Stimulated activated CD8-positive, alpha-beta memory T cell treated with anti-CD3 and anti-CD28 coated beads, Interleukin-4, amount 100 ng/mL, for 24 hours (primary cell): ENCODE results near the gene COX6B1.
"Not testable (repeated sequence)": the region's sequence is repeated elsewhere in the genome, so short reads cannot be mapped to it uniquely, and the experiment has no call there.

ENCODE experiments used
- DNase-seq: peaks from one replicate; pipeline ENCODE4 v3.0.0-alpha.2; 2020; ENCODE audit warnings: low read depth

COX6B1 gene

GRCh38 chr19:35648017-35648961 is at the start of gene COX6B1:
Gene COX6B1 (plus strand): TSS chr19:35648323. CDS start chr19:35651244, 2,921 bp downstream.
- DNase-seq = peak; percentile 86

- DNase-seq = no peak
Observed at GRCh38 chr19:35601971-35602370, 46.2 kb upstream of the COX6B1 start.

GRCh38 chr19:35604436-35604835 is 43.7 kb upstream of the COX6B1 start:
- not testable (repeated sequence) for DNase-seq

GRCh38 chr19:35607170-35607569 is 41.0 kb upstream of the COX6B1 start:
- not testable (repeated sequence) for DNase-seq

- no peak for DNase-seq
Observed at GRCh38 chr19:35607661-35608060, 40.5 kb upstream of the COX6B1 start.

- no peak for DNase-seq
Observed at GRCh38 chr19:35608251-35608650, 39.9 kb upstream of the COX6B1 start.

- DNase-seq = no peak
Observed at GRCh38 chr19:35609851-35610353, 38.2 kb upstream of the COX6B1 start.

GRCh38 chr19:35612224-35612558 is 35.9 kb upstream of the COX6B1 start:
- DNase-seq = no peak

GRCh38 chr19:35612559-35613321 is 35.4 kb upstream of the COX6B1 start, which contains the start of gene HAUS5:
Gene HAUS5 (plus strand): TSS chr19:35612735. CDS start chr19:35612795, 60 bp downstream.
- DNase-seq = peak; percentile 92

- no peak for DNase-seq
Observed at GRCh38 chr19:35613574-35613973, 34.5 kb upstream of the COX6B1 start.

GRCh38 chr19:35615036-35615435 is 33.1 kb upstream of the COX6B1 start:
- no peak for DNase-seq

GRCh38 chr19:35618857-35619256 is 29.3 kb upstream of the COX6B1 start:
- DNase-seq = no peak

GRCh38 chr19:35619290-35619923 is 28.7 kb upstream of the COX6B1 start:
- no peak for DNase-seq

- DNase-seq = no peak
Observed at GRCh38 chr19:35620001-35620400, 28.1 kb upstream of the COX6B1 start.

- no peak for DNase-seq
Observed at GRCh38 chr19:35621708-35622107, 26.4 kb upstream of the COX6B1 start.

GRCh38 chr19:35622750-35623149 is 25.4 kb upstream of the COX6B1 start:
- no peak for DNase-seq

- DNase-seq = no peak
Observed at GRCh38 chr19:35623327-35624010, 24.7 kb upstream of the COX6B1 start.

GRCh38 chr19:35628264-35628564 is 19.9 kb upstream of the COX6B1 start:
- no peak for DNase-seq

GRCh38 chr19:35628565-35629331 is 19.4 kb upstream of the COX6B1 start, which contains the start of gene RBM42:
Gene RBM42 (plus strand): TSS chr19:35629036. CDS start chr19:35629154, 118 bp downstream.
- DNase-seq = peak; percentile 95

GRCh38 chr19:35629332-35629633 is 18.8 kb upstream of the COX6B1 start:
- no peak for DNase-seq
